HepG2 (cell line): ENCODE measurements around the gene INF2. TPM values are rescaled to one million over a fixed set of nuclear protein-coding genes. Genes with fewer than 3 reads are reported as not detected.

Experiments
- ATAC-seq: fragments of 200-7000 bp; cut with Tn5 transposase; 3 replicates; pipeline ENCODE4 v1.9.1; 2020; ENCODE audit warnings: mild to moderate bottlenecking, moderate library complexity
- BruUV-seq: library from RNA; stranded (reverse); fragments of 400-500 nt; replicated peaks from 2 replicates; lab custom pipeline; 2021; lab: Mats Ljungman, UMichigan
- CTCF ChIA-PET: fragments of 300-600 bp; formaldehyde crosslinking; extraction: SDS; loops from one replicate; lab custom pipeline; 2021; ENCODE audit warnings: low total read pairs, inconsistent platforms, low intra/inter-chr PET ratio; lab: Yijun Ruan, JAX
- POLR2A ChIA-PET: fragments of 350-600 bp; sonication (Branson Sonifier 250); formaldehyde crosslinking; loops from one replicate; lab custom pipeline; 2020; ENCODE audit warnings: antibody characterized with exemption, inconsistent platforms; lab: Yijun Ruan, JAX
- DNase-seq: peaks from one replicate; pipeline ENCODE4 v3.0.0-alpha.2; 2015; ENCODE audit warnings: low spot score
- FAIRE-seq: peaks from 3 replicates; lab custom pipeline; 2011; peaks lifted over from hg19 to GRCh38; lab: Jason Lieb, UNC
- H2AFZ ChIP-seq: one replicate; pipeline ENCODE4 v1.6.1; 2011; ENCODE audit warnings: low read length, inconsistent platforms
- H3K27ac ChIP-seq: fragments of 300-600 bp; 3 replicates; pipeline ENCODE4 v1.8.0; 2011; ENCODE audit warnings: mixed run types, mild to moderate bottlenecking, mixed read lengths, low read length, inconsistent platforms; ENCODE audit not compliant: insufficient read depth; ENCODE audit errors: extremely low read length
- H3K27me3 ChIP-seq, 2 experiments: fragments of 200-600 bp in 1 of 2; 2 replicates in 1 of 2; 3 replicates in 1 of 2; pipeline versions ENCODE4 v1.6.0 to v1.8.0; 2011; ENCODE audit warnings: low read length in 2 of 2, mild to moderate bottlenecking in 2 of 2, moderate library complexity in 2 of 2, inconsistent platforms in 1 of 2; ENCODE audit not compliant: insufficient read depth in 2 of 2, control insufficient read depth in 1 of 2
- H3K36me3 ChIP-seq, 2 experiments: fragments of 200-600 bp in 1 of 2; replicated peaks in 1 of 2; 2 replicates in 1 of 2; 3 replicates in 1 of 2; pipeline versions ENCODE4 v1.5.1 to v1.8.0; 2011; ENCODE audit warnings: low read length in 2 of 2, inconsistent platforms in 1 of 2; ENCODE audit not compliant: insufficient read depth in 2 of 2, control insufficient read depth in 1 of 2
- H3K4me1 ChIP-seq: 2 replicates; pipeline ENCODE4 v1.5.1; 2012; ENCODE audit warnings: low read length, inconsistent platforms; ENCODE audit not compliant: insufficient read depth
- H3K4me2 ChIP-seq: 2 replicates; pipeline ENCODE4 v1.6.0; 2011; ENCODE audit warnings: low read depth, low read length, inconsistent platforms
- H3K4me3 ChIP-seq, 3 experiments: fragments of 200-600 bp in 1 of 3; sonication (generic), shearing (Covaris generic) in 1 of 3; replicated peaks in 1 of 3; 2 replicates each; pipeline ENCODE4 v1.5.1; 2011 to 2016; ENCODE audit warnings: low read length in 3 of 3, inconsistent platforms in 2 of 3, low read depth in 2 of 3, mild to moderate bottlenecking in 2 of 3, control low read depth in 1 of 3, mixed read lengths in 1 of 3; ENCODE audit not compliant: insufficient read depth in 1 of 3
- H3K79me2 ChIP-seq: one replicate; pipeline ENCODE4 v1.6.1; 2011; ENCODE audit warnings: low read length, inconsistent platforms; ENCODE audit not compliant: insufficient read depth
- H3K9ac ChIP-seq: 2 replicates; pipeline ENCODE4 v1.6.0; 2011; ENCODE audit warnings: mild to moderate bottlenecking, low read depth, low read length, inconsistent platforms; ENCODE audit not compliant: insufficient read depth
- H3K9me3 ChIP-seq: 2 replicates; pipeline ENCODE4 v1.5.1; 2012; ENCODE audit warnings: mild to moderate bottlenecking, low read length
- H4K20me1 ChIP-seq: 2 replicates; pipeline ENCODE4 v1.6.0; 2011; ENCODE audit warnings: inconsistent platforms, mild to moderate bottlenecking, low read length, moderate library complexity; ENCODE audit not compliant: insufficient read depth
- FOXO1 ChIP-seq: sonication (generic); formaldehyde crosslinking; IDR thresholded peaks from 2 replicates; pipeline ENCODE4 v1.4.0; 2020; ENCODE audit warnings: missing genetic modification reagents
- NFKBIZ ChIP-seq: IDR thresholded peaks from 2 replicates; pipeline ENCODE4 v1.6.1; 2018; ENCODE audit warnings: missing genetic modification reagents, missing compliant biosample characterization
- RFX5 ChIP-seq: IDR thresholded peaks from 2 replicates; pipeline ENCODE4 v1.6.1; 2011; ENCODE audit warnings: low read depth, low read length, improper control_type of control experiment
- ZNF274 ChIP-seq: sonication (generic); formaldehyde crosslinking; IDR thresholded peaks from 2 replicates; pipeline ENCODE4 v1.5.1; 2020; ENCODE audit warnings: mild to moderate bottlenecking, missing genetic modification reagents
- ZNF343 ChIP-seq: sonication (generic); formaldehyde crosslinking; IDR thresholded peaks from 2 replicates; pipeline ENCODE4 v1.4.0; 2020; ENCODE audit warnings: mild to moderate bottlenecking, missing genetic modification reagents
- WGBS: methylation state at CpG from one replicate; pipeline ENCODE4 v1.1.6; 2017; ENCODE audit warnings: low lambda C conversion rate; 5-methylcytosine and 5-hydroxymethylcytosine counted together
- in situ Hi-C: cut with HindIII; loops from 2 replicates; pipeline ENCODE4 v1.10.0; 2017; ENCODE audit warnings: low pct_unique_long_range_greater_than_20kb; ENCODE audit not compliant: extremely low pct_ligation_motif_present
- intact Hi-C: fragments of 100-400 bp; cut with micrococcal nuclease; formaldehyde crosslinking; loops from one replicate; pipeline ENCODE4 v1.10.0; 2022; ENCODE audit not compliant: unreplicated experiment
- polyA plus RNA-seq, 8 experiments: library from polyadenylated mRNA; depleted of rRNA in 3 of 8; stranded (reverse) in 7 of 8; unstranded in 1 of 8; fragments of >200 nt; fragmentation: Illumina TruSeq in 4 of 8; extraction: Trizol in 4 of 8; gene quantifications; 2 replicates each; pipeline versions ENCODE4 v1.2.1 to v1.2.3, GENCODE V29; 2011 to 2016; ENCODE audit warnings: low read depth in 4 of 8, missing spikeins in 1 of 8, mixed read lengths in 1 of 8; ENCODE audit not compliant: insufficient read depth in 1 of 8
- total RNA-seq, 5 experiments: library from RNA; depleted of rRNA; stranded (reverse); fragments of >200 nt; fragmentation: Illumina TruSeq; extraction: Trizol; gene quantifications; 2 replicates each; pipeline ENCODE4 v1.2.3, GENCODE V29; 2016; ENCODE audit warnings: low read depth in 1 of 5
- TF ChIP-seq, protein P1 (sequence below): sonication (generic); formaldehyde crosslinking; IDR thresholded peaks from 2 replicates; pipeline ENCODE4 v1.4.0; 2020; ENCODE audit warnings: mild to moderate bottlenecking, missing genetic modification reagents
- TF ChIP-seq, protein P2 (sequence below): sonication (generic); formaldehyde crosslinking; IDR thresholded peaks from 2 replicates; pipeline ENCODE4 v1.8.0; 2022; ENCODE audit warnings: missing genetic modification reagents, mild to moderate bottlenecking, moderate library complexity, borderline replicate concordance
- TF ChIP-seq, protein P3 (sequence below): sonication (generic); formaldehyde crosslinking; IDR thresholded peaks from 2 replicates; pipeline ENCODE4 v1.4.0; 2020; ENCODE audit warnings: missing genetic modification reagents, borderline replicate concordance

Gene INF2
- total and polyA plus RNA-seq, 2 of the 13 experiments (the other 11 are each of a cell fraction or from before 2014, with no cell fraction given): 16.4 to 26.4 TPM

DNA sequence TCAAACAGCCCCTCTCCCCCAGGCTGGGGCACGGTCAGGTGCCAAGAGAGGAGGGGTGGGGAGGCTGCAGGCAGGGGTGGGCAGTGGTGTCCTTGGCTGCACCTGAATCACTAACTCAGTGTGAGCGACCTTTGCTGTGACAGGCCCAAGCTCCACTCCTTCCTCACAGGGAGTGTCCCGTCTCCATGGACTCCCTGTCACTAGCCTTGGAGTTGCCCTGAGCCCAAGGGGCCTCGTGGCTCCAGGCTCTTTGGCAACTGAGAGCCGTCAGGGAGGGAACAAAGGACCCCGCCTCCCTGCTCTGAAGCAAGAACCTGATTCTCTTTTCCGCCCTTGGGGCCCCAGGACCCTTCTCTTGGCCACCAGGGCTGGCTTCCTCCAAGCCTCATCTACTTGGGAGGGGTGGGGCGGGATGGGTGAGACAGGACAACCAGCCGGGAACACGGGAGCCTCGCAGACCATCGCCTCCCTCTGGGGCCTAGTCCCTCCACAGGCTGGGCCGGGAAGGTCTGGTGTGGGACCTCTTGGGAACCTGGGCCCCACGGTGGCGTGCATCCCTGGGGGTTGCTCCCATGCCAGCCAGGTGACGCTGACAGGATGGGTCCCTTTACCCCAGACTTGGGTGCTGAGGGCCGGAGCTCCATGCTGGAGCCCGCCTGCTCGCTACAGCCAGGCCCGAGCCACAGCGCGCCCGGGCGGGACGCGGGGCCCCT is 33.7 kb downstream of the INF2 start:
- Histone ChIP-seq H3K9me3 (no peaks in the 10 kb centered on the region), H3K27me3 (peaks cover 0 to 3% of the 10 kb centered on the region in 2 experiments; a peak in 1 of 5 replicates), H2AFZ (no peak overlapping the region), H3K27ac (no peak overlapping the region), H4K20me1 (no peaks in the 10 kb centered on the region), H3K4me1 (peaks cover 61% of the 10 kb centered on the region), H3K9ac (no peak overlapping the region), H3K4me3 (peak overlapping the region in 2 of 3 experiments; percentile 49 to 90; a peak in 5 of 6 replicates), H3K36me3 (peaks cover 0 to 1% of the 10 kb centered on the region in 2 experiments; a peak in 1 of 5 replicates), H3K79me2 (no peaks in the 10 kb centered on the region), H3K4me2 (peak overlapping the region; percentile 98)
- DNase-seq (no peak), FAIRE-seq (no peak), ATAC-seq (no peak)
- intact Hi-C loops: no loop called here
- CTCF ChIA-PET: no interaction called here
- POLR2A ChIA-PET: interaction anchor here (1.5 kb wide), 1 partner anchor 57 kb away, joined by 5 read pairs; no protein-coding TSS in a partner anchor
- BruUV-seq: no TSS peak
- 88% methylated on average over 3 of the region's 26 CpGs for WGBS
- in situ Hi-C loops: no loop called here
- TF ChIP-seq, protein P1, sequence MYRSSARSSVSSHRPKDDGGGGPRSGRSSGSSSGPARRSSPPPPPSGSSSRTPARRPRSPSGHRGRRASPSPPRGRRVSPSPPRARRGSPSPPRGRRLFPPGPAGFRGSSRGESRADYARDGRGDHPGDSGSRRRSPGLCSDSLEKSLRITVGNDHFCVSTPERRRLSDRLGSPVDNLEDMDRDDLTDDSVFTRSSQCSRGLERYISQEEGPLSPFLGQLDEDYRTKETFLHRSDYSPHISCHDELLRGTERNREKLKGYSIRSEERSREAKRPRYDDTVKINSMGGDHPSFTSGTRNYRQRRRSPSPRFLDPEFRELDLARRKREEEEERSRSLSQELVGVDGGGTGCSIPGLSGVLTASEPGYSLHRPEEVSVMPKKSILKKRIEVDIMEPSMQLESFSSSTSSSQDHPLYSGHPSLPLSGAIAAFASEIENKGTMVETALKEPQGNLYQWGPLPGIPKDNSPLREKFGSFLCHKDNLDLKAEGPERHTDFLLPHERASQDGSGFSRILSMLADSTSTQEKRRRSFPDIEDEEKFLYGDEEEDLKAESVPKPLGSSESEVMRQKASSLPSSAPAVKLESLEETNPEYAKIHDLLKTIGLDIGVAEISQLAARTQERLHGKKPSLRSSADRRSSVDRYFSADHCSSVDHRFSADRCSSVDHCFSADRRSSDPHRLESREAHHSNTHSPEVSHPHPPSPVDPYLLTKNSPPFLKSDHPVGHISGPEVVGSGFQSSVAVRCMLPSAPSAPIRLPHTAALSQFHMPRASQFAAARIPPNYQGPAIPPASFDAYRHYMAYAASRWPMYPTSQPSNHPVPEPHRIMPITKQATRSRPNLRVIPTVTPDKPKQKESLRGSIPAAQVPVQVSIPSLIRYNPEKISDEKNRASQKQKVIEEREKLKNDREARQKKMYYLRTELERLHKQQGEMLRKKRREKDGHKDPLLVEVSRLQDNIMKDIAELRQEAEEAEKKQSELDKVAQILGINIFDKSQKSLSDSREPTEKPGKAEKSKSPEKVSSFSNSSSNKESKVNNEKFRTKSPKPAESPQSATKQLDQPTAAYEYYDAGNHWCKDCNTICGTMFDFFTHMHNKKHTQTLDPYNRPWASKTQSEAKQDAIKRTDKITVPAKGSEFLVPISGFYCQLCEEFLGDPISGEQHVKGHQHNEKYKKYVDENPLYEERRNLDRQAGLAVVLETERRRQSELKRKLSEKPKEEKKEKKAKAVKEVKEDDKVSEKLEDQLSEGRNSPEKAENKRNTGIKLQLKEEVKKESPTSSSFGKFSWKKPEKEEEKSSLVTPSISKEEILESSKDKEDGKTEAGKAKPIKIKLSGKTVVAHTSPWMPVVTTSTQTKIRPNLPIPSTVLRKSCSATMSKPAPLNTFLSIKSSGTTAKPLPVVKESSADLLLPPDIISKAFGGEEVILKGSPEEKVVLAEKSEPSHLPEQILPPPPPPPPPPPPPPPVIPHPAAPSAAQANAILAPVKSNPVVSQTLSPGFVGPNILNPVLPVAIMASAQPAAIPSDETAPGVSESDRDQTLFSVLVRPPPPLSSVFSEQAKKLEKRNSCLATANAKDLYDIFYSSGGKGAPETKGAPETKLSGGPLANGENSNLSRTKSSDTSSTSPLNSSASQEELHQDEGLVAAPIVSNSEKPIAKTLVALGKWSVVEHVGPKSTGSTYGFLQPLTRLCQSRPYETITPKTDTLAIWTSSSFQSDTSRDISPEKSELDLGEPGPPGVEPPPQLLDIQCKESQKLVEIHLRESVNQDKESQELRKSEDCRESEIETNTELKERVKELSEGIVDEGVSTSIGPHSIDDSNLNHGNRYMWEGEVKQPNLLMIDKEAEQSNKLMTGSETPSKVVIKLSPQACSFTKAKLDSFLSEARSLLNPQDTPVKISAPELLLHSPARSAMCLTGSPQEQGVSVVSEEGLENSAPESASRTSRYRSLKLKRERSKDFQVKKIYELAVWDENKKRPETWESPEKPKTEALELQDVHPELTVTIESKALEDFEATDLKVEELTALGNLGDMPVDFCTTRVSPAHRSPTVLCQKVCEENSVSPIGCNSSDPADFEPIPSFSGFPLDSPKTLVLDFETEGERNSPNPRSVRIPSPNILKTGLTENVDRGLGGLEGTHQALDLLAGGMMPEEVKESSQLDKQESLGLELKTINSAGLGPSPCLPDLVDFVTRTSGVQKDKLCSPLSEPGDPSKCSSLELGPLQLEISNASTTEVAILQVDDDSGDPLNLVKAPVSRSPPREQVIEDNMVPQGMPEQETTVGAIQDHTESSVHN: 0 out of 2 replicates have a peak, but pooled peaks have one; percentile 31
- TF ChIP-seq ZNF274 (peak; percentile 56; the same call in 1 of the 2 replicates), FOXO1 (CRISPR knock-in tag) (no peak), NFKBIZ (no peak), RFX5 (no peak), ZNF343 (no peak)
- TF ChIP-seq, protein P2, sequence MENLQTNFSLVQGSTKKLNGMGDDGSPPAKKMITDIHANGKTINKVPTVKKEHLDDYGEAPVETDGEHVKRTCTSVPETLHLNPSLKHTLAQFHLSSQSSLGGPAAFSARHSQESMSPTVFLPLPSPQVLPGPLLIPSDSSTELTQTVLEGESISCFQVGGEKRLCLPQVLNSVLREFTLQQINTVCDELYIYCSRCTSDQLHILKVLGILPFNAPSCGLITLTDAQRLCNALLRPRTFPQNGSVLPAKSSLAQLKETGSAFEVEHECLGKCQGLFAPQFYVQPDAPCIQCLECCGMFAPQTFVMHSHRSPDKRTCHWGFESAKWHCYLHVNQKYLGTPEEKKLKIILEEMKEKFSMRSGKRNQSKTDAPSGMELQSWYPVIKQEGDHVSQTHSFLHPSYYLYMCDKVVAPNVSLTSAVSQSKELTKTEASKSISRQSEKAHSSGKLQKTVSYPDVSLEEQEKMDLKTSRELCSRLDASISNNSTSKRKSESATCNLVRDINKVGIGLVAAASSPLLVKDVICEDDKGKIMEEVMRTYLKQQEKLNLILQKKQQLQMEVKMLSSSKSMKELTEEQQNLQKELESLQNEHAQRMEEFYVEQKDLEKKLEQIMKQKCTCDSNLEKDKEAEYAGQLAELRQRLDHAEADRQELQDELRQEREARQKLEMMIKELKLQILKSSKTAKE: no peak
- TF ChIP-seq, protein P3, sequence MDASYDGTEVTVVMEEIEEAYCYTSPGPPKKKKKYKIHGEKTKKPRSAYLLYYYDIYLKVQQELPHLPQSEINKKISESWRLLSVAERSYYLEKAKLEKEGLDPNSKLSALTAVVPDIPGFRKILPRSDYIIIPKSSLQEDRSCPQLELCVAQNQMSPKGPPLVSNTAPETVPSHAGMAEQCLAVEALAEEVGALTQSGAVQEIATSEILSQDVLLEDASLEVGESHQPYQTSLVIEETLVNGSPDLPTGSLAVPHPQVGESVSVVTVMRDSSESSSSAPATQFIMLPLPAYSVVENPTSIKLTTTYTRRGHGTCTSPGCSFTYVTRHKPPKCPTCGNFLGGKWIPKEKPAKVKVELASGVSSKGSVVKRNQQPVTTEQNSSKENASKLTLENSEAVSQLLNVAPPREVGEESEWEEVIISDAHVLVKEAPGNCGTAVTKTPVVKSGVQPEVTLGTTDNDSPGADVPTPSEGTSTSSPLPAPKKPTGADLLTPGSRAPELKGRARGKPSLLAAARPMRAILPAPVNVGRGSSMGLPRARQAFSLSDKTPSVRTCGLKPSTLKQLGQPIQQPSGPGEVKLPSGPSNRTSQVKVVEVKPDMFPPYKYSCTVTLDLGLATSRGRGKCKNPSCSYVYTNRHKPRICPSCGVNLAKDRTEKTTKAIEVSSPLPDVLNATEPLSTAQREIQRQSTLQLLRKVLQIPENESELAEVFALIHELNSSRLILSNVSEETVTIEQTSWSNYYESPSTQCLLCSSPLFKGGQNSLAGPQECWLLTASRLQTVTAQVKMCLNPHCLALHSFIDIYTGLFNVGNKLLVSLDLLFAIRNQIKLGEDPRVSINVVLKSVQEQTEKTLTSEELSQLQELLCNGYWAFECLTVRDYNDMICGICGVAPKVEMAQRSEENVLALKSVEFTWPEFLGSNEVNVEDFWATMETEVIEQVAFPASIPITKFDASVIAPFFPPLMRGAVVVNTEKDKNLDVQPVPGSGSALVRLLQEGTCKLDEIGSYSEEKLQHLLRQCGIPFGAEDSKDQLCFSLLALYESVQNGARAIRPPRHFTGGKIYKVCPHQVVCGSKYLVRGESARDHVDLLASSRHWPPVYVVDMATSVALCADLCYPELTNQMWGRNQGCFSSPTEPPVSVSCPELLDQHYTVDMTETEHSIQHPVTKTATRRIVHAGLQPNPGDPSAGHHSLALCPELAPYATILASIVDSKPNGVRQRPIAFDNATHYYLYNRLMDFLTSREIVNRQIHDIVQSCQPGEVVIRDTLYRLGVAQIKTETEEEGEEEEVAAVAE (CRISPR knock-in tag): no peak
